Measurements from ENCODE around the gene SDF2.

- no peak for TF ChIP-seq CTCF (IDR thresholded peaks at IDR 0.05; ENCODE audit: low read depth, low read length)
- TF ChIP-seq EZH2phosphoT487 (IDR thresholded peaks at IDR 0.05; ENCODE audit: low read depth): no peak
These were observed 38.0 kb downstream of the SDF2 start for GRCh38 chr17:28623696-28624095.
